Activated CD4-positive, alpha-beta T cell treated with anti-CD3 and anti-CD28 coated beads, Interleukin-10, Interleukin-2, amounts not matched to agents 100 ng/mL and 50 ng/mL, durations not matched to agents 16 hours and 8 hours (primary cell): ENCODE data around the gene FCHSD2.
"Not testable (repeated sequence)": the region's sequence is repeated elsewhere in the genome, so short reads cannot be mapped to it uniquely, and the experiment has no call there.

Experiments used
- DNase-seq: peaks from one replicate; pipeline ENCODE4 v3.0.0-alpha.2; 2020

Gene FCHSD2

DNA sequence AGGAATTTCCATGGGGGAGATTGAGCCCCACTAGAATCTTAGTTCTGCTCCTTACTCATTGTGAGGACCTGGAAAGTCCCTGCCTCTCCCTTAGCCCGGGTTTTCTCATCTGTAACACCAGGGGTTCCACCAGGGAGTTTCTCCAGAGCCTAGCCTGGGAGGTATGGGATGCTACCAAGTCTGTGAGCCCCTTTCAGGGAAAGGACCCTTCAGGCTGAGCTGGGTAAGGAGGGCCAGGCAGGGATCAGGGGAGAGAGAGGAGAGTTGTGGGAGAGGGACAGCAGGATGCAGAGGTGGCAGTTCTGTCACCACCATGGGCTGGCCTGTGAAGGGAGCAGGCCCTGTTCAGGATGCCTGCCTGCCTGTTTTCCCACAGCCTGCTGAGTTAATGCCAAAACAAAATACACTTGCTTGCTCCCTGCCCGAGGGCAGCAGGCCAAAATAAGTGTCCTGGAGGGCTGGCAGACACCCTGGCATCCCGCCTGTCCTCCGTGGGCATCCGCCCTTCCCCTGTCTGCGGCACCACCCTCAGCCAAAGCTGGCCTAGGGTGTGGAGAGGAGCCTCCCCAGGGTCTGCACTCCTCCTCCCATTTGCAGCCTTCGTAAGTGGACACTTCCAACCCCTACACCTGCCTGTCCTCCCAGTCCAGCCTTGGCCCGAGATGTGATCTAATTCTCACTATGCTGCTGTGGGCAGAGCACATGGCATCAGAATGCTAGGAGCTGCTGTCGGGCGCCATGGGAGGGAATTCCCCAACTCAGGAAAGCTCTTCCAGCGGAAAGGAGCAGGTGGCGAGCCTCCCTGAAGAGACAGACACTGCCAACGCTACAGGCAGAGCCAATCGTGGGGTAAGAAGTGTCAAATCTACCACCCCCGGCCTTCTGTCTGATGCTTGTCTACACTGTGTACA, 5.9 kb upstream of the FCHSD2 start:
- DNase-seq, result no peak

DNA sequence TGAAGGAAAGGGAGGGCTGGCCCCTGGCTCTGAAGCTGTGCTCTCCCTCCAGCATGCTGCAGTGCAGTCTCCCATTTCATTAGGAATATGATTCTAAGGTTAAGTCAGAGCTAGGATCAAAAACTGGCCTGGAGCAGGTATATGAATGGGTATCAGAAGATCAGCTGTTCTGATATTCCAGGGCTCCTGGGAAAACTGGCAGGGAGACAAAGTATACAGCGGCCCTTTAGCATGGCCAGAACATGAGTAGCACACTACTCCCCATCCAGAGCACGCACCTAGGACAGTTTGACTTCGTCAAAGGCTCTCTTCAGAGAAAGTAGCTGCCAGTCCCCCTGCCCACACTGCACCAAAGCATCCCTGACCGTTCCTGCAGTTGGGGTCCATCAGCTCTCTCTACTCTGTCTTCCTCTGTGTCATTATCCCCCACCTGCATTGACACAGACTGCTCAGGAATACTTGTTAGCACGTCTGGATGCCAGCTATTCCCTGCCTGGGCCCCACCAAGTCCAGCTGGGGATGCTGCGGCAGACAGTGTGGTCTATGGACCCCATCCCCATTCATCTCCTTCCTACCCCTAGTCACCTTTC, 4.0 kb upstream of the FCHSD2 start:
- DNase-seq, result no peak

DNA sequence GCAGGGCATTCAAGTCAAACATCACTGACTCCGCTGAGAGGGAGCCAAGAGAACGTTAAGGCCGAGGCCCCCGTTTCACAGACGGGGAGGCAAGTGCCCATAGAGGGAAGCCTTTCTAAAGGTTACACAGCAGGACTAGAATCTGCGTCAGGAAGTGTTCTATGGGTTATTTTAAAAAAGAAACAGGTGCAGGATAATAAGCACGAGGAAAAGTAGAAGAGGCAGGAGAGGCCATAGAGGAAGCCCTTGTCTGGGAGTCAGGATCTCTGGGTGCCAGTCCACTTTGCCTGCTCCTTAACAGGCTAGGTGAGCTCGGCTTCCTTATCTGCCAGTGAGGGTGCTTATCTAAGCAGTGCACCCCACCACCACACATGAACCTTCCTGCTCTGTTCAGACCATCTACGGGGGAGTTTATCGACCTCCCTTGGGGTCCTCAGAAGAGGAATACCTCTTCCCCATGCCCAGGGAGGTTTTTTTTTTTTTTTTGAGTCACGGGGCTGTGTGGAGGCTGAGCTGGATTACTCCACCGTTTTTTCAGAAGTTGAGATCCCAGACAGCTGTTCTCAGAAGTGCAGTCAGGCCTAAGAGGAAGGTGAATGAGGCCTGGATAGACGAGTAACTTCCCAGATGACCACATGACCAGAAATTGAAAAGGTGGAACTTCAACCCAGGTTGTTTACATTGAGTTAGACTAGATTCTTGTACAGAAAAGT, 1.2 kb upstream of the FCHSD2 start:
- no peak for DNase-seq

DNA sequence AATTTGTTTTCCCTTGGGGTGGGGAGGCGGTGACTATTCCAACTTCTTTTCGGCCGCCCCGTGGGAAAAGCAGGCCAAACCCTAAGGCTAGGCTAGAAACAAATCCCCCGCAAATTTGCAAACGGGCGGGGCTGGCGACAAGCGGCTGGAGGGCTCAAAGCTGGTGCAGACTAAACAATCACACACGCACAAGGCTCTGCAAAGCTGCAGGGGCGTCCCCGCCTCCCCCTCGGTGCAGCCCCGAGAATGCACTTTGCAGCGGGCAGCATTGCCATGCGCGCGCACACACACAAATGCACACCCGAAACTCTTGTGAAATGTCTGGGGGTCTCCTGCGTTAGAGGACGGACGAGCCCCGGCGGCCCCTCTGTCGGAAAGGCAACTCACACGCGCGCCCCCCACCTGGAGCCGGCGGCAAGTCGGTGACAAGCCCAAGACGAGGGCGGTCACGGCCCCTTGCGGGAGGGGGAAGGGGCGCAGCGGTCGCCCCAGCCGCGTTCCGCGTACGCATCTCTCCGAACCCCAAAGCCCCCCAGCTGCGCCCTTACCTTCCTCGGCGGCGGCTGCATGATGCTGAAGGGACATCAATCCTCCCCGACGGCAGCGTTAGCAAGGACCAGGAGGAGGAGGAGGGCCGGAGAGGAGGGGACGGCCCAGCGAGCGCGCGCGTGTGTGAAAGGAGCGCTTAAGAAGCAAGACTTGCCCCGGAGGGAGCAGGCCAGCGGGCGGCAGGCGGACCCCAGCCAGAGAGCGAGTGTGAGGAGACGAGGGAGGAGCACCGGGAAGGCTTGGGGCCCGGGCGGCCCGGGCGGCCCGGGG, 600 bp downstream of the FCHSD2 start:
- DNase-seq, result peak; percentile 72

DNA sequence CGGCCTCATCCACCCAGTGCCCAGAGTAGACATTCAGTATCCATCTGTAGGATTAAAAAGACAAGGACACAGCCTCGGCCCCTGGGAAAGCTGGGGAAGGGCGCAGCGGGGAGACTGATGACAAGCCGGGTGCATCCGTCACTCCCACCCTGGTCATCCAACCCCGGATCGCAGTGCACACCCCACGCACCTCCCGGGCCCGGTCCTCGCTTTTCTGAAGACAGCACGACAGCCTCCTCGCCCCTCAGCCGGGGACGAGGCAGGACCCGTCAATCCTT, 1.1 kb downstream of the FCHSD2 start:
- peak; percentile 41 for DNase-seq

DNA sequence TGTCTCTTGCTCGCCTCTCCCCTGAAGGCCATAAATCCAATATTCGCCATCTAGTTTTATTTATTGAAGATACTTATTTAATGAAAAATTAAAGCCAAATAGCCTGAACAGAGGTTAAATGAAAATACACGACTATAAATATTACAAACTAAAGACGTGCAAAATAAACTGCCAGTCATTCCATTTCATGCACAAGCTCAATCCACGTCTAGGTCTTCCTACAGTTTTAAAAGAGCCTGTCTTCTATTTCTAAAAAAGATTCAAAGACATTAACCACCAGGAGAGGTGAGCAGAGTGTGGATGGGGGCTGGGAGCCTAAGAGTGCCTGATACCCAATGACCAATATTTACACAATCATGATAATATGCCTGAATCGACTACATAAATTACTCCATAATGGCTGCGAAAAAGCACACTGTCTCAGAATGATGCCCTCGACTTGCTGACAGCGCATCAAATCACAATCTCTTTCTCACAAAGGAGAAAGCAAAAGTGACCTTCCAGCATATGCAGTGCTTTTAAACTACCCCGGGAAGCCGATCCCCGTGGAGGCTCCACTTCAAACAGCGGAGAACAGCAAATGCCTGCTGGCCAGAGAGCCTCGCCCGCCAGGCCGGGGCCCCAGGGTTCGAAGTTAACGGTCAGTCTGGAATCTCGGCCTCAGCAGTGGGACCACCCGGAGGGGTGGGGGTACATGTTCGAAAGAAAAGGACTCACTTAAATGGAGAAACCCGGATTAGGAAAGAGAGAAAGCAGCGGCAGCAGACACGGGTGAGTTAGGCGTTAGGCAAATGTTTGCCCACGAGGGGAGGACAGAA, 1.7 kb downstream of the FCHSD2 start:
- peak; percentile 57 for DNase-seq

DNA sequence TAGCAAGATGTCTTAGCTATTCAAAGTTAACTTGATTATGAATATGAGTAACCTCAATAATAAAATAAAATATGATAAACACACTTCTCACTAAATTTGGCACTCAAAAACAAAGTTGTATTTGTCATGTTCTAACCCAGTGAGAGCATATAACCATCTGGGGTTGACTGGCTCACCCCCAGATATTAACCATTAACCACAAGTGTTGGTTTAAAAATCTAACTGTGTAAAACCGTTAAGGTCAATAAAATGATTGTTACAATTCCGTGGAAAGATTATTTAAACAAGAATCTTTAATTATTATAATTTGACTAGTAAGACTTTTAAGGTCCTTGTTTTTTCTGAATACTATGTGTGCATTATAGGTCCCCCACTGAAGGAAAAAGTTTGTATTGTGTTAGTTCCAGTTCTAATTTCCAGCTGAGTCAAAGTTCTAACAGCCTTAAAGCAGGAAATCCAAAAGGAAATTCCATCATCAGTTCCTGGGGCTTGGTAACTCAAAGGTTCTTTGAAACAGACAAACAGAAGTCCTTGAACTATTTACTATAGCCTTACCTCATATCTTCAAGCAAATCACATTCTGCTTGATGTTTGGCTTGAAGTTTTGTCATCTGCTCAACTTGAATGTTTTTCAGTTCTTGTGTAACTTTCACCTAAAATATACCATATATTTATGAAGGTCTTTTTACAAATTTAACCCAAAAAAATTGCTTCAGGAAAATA, 2.5 kb downstream of the FCHSD2 start:
- DNase-seq, result no peak

DNA sequence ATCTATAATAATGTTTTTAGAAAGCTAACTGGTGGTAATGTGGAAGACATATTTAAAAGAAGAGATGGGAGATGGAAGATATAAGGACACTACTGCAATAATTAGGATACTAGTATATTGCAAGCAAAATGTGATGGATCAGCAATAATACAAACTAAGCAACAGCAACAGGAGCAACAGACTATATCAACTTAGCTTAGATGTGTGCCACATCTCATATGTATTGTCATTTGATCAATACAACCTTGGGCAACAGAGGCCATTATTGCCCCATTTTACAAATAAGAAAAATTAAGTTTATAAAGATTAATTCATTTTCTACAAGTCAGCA, 4.2 kb downstream of the FCHSD2 start:
- DNase-seq, result no peak

DNA sequence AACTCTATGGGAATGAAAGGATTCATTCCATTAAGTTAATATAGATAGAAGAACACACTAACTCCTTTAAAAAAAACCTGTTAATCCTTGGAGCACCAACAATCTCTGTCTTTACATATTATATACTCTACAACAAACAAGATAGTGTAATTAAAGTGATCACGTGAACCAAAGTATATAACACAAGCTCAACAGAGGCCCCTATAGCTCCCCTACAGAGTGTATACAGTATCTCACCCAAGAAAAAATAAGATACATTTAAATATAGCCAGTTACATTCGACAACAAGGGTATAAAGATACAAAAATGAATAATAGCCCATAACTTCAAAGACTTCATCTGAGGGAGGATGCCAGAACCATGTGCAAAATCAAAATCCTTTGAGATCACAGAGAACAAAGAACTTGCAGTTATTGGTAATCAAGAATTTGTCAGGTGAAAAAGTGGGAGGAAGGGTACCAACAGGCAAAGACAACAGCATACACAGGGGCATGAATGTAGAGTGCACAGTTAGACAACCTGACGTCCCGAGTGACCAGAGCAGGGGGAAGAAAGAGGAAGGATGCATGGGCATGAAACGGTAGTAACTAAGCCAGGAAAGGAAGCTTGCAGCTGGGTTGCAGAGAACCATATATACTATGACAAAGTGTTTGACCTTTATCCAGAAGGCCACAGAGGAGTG, 4.7 kb downstream of the FCHSD2 start:
- no peak for DNase-seq

DNA sequence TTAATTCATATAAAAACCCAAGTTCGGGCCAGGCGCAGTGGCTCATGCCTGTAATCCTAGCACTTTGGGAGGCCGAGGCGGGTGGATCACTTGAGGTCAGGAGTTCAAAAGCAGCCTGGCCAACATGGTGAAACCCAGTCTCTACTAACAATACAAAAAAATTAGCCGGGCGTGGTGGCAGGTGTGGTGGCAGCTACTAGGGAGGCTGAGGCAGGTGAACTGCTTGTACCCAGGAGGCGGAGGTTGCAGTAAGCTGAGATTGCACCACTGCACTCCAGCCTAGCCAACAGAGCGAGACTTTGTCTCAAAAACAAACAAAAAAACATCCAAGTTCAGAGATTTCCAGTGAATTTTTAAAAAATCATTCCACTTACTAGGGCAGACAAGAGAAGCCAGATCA, 5.4 kb downstream of the FCHSD2 start:
- DNase-seq, result not testable (repeated sequence)

DNA sequence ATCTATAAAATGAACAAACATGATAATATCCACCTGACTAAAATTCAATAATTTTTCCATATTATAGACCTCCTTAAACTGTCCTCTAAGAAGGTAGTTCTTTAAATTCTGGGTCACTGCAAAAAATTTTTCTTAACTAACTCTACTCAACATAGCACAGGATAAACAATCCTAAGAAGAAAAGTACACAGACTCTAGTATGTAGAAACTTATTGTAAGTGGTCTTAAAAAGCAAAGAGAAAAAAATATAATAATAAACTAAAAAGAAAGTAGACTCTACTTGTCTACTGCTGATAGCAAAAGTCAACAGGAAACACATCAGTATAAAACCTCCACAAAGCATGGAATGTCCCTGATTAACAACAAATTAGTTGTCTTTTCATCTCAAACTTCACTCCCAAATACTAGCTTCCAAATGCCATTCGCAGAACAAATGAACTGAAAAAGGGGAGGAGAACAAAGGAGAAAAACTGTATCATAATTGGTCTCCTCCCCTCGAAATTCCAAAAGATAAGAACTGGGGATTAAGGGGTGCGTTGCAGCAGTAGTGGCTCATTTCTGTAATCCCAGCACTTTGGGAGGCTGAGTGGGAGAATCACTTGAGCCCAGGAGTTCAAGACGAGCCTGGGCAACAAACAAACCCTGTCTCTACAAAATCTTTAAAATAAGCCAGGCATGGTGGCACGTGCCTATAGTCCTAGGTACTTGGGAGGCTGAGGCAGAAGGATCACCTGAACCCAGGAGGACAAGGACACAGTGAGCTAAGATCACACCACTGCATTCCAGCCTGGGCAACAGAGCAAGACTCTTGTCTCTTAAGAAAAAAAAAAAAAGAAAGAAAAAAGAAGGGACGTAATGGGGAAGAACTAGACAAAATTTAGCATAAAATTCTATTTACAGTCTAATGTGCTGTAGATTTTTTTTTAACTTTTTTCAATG, 6.5 kb downstream of the FCHSD2 start:
- DNase-seq, result no peak

DNA sequence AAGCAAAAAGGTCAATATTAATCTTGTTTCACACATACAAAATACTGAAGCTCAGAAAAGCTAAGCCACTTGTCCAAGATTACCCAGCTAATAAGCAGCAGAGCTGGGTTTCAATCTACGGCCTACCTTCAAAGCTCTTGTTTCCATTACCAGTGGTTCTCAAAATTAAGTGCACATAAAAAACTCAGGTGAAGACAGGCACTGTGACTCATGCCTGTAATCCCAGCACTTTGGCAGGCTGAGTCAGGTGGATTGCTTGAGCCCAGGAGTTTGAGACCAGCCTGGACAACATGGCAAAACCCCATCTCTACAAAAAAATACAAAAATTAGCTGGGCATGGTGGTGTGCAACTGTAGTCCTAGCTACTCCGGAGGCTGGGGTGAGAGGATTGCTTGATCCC, 9.8 kb downstream of the FCHSD2 start:
- not testable (repeated sequence) for DNase-seq

DNA sequence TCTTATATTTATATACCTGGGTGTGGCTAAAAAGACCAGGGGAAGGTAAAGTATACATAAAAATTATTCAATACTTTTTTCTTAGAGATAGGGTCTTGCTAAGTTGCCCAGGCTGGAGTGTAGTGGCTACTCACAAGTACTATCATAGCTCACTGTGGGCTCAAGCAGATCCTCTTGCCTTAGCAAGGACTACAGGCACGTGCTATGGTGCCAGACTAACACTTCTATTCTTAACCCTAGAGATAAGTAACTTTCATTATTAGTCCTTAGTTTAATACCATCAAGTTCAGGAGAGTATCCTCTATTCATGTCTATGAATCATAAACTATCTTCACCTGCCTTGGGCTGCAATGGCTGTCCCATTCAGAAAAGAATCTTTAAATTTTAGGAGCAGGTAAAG, 11.9 kb downstream of the FCHSD2 start:
- DNase-seq, result no peak

DNA sequence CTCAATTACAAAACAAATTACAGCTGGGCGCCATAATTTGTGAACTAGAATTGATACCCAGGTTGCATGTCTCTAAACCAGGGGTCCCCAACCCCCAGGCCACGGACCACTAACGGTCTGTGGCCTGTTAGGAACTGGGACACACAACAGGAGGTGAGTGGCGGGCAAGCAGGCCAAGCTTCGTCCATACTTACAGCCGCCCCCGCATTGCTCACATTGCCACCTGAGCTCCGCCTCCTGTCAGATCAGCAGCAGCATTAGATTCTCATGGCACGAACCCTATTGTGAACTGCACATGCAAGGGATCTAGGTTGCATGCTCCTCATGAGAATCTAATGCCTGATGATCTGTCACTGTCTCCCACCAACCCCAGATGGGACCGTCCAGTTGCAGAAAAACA, 12.9 kb downstream of the FCHSD2 start:
- DNase-seq, result no peak

DNA sequence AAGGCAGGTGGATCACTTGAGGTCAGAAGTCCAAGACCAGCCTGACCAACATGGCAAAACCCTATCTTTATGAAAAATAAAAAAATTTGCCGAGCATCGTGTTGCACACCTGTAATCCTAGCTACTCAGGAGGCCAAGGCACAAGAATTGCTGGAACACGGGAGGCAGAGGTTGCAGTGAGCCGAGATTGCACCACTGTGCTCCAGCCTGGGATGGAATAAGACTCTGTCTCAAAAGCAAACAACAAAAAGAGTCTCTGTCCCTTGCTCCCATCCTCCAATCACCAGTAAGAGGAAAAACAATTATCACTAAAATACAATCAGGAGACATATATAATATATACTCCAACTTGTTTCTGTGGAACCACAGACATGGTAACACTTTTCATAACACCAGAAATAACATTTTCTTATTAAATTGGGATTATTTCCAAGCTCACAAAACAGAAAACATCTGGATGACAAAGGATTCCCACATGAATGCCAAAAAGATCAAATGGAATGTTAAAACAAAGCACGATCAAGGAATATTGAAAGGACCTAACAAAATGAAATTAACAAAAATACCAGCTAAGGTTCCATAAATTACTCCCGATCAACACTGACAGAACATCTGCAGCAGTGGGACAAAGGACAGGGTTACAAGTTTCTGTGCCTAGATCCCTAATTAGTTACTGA, 15.2 kb downstream of the FCHSD2 start:
- DNase-seq, result no peak

DNA sequence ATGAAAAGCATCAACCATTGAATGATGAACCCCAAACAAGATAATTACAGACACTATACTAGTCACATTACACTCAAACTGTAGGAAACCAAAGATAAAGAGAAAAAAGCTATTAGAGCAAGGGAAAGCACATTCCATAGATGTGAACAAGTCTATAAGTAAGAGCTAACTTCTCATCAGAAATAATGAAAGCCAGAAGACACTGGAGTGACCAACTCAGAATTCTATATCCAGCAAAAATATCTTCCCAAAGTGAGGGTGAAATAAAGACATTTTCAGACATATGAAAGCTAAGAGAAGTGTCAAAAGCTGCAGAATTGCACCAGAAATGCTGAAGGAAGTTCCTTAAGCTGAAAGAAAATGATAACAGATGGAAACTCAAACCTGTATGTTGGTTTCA, 17.3 kb downstream of the FCHSD2 start:
- no peak for DNase-seq

DNA sequence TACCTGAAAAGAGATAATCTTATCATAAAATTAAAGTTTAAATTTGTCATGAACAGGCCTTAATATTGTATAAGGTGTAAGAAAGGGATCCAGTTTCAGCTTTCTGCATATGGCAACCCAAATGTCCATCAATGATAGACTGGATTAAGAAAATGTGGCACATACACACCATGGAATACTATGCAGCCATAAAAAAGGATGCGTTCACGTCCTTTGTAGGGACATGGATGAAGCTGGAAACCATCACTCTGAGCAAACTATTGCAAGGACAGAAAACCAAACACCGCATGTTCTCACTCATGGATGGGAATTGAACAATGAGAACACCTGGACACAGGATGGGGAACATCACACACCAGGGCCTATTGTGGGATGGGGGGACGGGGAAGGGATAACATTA, 18.2 kb downstream of the FCHSD2 start:
- DNase-seq, result not testable (repeated sequence)

DNA sequence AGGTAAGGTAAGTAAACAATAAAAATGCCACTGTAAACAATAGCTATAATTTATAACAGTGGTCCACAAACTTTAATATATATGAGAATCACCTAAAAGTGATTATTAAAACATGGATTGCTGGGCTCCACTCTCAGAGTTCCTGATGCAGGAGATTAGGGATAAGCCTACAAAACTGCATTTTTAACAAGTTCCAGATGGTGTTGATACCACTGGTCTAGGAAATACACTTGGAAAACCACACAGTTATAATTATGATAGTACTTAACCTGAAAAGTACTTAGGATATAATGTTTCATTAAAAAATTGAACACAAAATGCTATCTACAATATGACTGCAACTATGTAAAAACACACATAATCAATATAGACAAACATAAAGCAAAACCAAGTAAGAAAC, 20.4 kb downstream of the FCHSD2 start:
- no peak for DNase-seq

DNA sequence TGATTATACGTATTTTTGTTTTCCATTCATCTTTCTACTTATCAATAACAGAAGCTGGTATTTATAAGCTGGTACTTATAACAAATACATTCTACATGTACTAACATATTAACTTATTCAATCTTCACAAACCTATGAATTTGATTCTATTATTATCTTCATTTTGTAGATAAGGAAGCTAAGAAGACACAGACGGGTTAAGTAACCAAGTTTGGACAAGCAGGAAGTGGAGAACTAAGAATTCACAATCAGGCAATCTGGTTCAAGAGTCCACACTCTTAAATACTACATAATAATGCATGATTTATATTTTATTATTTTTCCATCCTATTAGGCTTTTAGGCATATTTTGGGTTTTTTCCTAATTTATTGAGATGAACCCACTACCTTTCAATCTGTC, 25.0 kb downstream of the FCHSD2 start:
- no peak for DNase-seq
